NK-92 treated with Interleukin-12 subunit alpha and Interleukin-12 subunit beta, amount 100 ng/mL, for 24 hours (cell line): ENCODE measurements around the gene CD38.
"Not testable (repeated sequence)": the region's sequence is repeated elsewhere in the genome, so short reads cannot be mapped to it uniquely, and the experiment has no call there.

Source experiments
- DNase-seq: peaks from one replicate; lab custom pipeline; 2025; lab: John Stamatoyannopoulos, UW

CD38 gene

DNA sequence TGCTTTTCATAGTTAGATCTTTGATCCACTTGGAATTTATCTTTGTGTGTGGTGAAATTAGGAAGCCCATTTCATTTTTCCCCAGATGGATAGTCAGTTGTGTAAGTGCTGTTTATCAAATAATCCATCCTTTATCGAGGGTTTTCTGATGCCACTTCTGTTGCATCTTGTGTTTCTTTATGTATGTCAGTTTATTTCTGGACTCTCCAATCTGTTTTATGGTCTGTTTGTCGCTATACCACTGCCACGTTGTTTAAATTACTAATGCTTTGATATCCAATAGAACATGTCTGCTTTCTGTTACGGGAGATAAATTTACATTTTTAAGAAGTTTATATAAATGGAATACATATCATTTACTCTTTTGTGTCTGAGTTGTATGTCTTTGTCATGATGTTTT lies 21.0 kb downstream of the CD38 start:
- no peak for DNase-seq

DNA sequence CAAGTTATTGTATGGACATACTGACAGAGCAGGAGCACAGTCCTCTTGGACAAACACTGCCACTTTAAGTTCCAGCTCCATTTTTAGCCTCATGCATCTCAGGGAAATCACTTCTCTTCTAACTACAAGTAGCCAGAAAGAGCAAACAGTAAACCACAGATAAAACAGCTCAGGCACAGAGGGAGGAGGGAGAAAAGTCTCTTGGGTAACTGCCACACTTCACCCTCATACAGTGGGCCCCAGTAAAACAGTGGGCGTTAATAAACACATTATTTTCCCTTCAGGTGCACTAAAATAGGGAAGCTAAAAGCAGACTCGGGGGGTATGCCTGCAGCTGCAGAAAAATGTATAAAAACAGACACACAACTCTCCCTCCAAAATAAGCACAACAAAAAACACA lies 21.6 kb downstream of the CD38 start:
- DNase-seq = no peak

DNA sequence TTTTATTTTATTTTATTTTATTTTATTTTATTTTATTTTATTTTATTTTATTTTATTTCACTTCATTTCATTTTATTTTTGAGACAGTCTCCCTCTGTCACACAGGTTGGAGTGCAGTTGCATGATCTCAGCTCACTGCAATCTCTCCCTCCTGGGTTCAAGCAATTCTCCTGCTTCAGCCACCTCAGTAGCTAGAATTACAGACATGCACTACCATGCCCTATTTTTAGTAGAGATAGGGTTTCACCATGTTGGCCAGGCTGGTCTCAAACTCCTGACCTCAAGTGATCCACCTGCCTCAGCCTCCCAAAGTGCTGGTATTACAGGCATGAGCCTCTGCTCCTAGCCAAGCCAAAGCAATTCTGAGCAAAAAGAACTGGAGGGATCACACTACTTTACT lies 24.4 kb downstream of the CD38 start:
- DNase-seq = not testable (repeated sequence)

DNA sequence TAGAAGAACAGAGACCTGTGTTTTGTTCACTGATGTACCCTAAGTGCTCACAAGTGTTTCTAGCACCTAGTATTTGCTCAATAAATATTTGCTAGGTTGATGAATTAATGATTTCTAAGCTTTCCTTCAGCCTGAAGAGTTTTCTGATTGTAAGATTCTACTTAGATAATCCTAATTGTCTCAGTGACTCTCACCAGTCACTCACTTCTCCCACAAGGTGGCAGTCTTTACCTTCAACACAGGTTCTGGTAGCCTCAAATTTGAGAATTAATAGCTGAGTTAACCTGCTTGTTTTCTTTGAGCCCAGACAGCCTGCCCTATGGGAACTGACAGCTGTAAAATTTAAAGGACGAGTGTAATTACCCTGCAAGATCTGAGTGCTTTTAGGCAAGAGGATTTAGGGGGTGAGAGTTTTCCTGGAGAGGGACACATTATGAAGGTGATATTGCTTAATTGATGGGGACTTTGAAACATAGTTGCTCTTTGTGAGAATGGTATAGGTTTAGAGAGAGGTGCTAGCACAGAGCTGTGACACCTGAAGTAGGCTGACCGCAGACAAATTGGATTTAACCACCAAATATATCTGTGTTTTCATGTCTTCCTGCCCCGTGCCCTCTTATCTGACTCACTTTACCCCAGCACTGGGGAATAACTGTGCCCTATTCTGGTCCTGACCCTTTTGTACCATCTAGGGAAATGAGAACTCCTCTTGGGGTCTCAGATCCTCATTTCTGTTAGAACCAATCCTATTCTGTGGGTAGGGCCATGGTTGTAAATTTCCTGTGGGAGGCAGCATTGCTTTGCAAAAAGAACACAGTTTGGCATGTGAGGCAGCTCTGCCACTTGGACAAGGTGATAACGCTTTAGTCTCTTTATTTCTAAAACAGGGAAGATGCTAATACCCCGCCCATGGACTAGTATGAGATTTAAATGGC lies 27.7 kb downstream of the CD38 start:
- DNase-seq = no peak

DNA sequence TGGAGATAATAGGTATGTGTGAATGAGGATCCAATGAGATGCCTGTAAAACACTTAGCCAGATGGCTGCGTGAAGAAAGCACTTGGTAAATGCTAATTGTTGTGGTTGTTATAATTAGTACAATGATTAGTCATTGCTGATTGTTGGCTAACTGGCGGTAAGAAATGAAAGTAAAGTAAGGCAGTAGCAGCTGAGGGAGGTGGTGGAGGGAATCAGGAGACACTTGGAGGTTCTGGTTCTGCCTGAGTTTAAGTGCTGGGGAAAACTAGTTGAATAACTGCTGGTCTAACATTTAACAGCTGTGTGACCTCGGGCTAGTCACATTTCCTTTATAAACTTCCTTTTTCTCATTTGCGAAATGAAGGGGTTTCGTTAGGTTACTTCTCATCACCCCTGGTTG lies 30.9 kb downstream of the CD38 start:
- DNase-seq = peak; percentile 7

DNA sequence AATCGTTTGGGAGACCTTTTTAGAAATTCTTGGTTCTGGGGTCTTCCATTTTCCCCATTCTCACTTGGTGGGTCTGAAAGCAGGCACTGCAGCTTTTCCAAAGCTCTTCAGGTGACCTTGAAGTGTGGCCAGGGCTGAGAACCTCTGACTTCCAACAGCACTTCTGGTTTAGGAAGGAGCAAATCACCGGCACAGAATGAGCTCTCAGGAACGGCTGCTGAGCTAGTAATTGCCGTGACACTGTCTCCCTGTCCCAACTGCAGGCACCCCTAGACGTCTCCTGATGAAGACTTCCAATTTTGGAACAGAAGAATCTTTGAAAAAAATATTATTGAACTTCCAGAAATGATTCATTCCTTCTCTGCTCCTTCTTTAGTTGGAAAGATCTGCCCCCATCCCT lies 31.3 kb downstream of the CD38 start:
- DNase-seq = no peak

DNA sequence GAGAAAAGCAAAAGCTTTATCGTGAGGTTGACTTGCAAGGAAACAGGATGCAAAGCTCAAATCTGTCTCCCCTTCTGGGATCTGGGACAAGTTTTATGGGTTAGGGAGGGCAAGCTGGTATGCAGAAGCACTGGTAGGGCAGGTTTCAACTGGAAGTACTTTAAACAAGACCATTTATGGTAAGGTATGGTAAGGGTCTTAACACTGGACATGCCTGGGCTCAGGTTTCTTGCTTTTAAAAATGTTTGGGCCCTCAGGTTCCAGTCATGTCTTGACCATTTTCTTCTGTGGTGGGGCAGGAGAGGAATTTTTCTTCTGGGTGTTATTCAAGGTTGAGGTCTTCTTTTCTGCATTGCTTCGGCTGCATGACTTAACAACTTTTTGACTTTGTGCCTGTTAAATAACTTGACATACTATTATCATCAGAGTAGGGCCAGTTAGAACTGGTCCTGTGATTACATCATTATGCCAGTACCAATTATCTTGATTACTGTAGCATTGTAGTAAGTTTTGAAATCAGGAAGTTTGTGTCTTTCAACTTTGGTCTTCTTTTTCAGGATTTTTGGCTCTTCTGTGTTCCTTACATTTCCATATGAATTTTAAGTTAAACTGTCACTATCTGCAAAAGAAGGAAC lies 33.7 kb downstream of the CD38 start:
- DNase-seq = no peak

DNA sequence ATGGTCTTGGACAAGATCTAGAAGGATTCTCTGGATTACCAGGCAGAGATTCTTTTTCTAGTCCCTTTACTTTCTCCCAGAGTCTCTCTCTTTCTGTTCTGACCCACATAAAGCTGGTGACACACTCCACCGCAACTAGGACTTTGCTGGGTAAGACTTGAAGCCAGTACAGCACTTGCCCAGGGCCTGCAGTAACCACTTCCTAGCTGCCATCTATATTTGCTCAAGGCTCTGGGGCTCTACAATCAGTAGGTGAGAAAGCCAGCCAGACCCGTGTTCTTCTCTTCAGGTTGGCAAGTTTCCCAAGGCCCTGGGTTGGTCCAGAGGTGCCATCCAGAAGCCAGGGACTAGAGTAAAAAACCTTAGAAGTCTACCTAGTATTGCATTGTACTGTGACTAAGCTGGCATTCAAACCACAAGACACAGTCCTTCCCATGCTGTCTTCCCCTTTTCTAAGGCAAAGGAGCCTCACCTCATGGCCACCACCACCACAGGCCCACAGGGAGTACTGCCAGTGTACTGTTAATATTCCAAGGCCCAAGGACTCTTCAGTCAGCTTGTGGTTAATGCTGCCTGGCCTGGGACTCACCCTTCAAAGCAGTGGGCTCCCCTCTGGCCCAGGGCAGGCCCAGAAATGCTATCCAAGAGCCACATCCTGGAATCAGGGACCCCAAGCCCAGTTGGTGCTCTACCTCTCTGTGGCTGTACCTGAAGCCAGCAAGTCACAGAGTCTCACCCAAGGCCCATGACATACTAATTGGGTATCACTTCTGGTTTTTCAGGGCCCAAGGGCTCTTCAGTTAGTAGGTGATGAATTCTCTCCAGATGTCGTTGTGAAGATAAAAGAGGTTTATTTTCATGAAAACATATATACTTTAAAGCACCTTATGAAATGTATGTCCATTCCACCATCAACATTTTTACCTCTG lies 54.7 kb downstream of the CD38 start:
- DNase-seq = no peak

DNA sequence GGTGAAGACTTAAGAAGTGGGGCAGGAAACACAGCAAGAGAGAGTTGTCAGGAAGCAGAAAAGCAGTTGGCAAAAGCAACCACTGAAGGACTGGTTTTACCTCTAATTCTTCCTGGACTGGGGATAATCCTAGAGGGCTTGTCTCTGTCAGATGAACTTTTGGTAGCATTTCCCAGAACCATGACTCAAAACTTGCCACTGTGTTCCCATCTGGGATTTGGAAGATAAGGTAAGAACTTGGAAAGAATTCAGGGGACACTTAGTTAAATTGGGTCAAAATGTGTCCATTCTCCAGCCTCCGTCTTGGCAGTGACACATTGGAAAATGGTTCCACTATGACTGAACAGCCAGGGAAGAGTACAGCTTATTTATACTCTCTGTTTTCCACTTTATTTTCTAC lies 55.7 kb downstream of the CD38 start:
- DNase-seq = no peak

DNA sequence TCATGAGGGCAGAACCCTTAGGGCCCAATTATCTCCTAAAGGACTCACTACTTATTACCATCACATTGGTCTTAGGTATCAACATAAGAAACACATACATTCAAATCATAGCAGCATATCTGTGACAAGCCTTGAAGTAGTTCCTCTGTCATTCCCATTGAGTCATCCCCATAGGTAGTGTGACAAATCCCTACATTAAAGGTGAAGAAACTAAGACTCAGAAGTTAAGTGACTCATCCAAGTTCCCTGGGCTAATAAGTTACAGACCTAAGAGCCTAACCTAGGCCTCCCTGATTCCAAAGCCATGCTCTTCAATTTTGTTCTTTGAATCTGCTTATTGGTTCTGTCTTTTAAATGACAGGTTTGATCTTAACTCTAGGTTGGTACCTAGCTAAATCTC lies 58.2 kb downstream of the CD38 start:
- no peak for DNase-seq

DNA sequence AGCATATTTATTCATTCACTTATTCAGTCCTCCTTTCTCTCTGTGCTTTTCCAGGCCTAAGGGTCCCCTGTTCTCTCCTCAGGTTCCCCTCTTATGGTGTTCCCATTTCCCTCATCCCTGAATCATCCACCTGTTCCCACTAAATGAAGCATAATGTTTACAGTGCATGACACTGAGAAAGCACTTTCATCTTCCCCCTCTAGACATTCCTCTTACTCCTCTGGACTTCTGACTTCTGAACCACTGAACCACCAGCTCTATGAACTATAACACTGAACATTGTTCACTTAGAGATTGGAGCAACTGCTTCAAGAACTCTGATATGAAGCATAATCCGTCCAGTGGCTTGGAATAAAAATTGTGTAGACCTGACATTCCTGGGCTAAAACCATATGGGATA lies 59.5 kb downstream of the CD38 start:
- no peak for DNase-seq

DNA sequence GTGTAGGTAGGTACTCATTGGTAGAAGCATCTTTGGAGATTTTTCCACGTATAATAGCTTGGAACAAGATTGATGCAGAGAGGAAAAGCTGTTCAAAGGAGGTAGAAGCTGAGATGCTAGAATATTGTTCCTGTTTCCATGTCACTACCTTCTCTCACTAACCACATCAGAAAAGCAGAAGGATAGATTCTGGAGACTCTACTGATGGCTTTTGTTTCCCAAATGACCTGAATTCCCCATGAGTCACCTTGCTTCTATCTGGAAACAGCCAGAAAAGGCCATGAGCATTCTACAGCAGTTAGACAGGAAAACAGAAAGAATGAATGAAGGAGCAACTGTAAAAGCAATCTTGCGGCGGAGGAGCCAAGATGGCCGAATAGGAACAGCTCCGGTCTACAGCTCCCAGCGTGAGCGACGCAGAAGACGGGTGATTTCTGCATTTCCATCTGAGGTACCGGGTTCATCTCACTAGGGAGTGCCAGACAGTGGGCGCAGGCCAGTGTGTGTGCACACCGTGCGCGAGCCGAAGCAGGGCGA lies 63.1 kb downstream of the CD38 start:
- not testable (repeated sequence) for DNase-seq

DNA sequence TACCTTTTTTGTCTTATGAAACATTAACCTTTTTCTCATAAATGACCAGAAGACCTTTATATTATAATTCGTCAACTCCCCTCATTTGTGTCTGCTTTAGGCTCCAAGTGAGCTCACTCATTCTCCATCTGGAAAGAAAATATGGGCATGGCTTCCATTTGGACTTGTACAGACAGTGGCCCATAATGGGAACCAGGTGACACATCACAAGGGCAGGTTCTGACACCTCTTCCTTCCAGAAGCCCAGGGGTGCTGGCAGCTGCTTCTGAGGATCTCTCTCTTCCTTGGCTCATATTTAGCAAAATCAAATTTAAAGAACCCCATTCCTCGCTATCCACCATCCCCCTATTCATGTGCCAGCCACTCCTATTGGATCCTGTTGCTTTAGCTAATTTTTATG lies 69.6 kb downstream of the CD38 start:
- no peak for DNase-seq

DNA sequence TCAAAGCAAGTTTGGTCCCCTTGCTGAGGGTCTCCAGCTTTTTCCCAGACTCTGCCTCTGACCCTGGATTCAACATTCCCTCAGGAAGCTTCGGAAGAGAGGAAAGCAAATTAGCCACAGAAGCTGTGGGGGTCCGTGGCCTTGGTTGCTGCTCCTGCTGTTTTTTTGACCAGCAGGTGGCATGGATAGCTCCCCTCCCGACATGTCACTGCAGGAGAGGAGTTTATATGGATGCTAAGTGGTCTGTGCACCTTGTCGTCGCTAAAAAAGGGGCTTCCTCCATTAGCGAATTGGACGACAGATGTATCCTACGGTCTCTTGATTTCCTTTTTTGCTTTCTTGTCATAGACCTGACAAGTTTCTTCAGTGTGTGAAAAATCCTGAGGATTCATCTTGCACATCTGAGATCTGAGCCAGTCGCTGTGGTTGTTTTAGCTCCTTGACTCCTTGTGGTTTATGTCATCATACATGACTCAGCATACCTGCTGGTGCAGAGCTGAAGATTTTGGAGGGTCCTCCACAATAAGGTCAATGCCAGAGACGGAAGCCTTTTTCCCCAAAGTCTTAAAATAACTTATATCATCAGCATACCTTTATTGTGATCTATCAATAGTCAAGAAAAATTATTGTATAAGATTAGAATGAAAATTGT lies 70.2 kb downstream of the CD38 start:
- DNase-seq = no peak

DNA sequence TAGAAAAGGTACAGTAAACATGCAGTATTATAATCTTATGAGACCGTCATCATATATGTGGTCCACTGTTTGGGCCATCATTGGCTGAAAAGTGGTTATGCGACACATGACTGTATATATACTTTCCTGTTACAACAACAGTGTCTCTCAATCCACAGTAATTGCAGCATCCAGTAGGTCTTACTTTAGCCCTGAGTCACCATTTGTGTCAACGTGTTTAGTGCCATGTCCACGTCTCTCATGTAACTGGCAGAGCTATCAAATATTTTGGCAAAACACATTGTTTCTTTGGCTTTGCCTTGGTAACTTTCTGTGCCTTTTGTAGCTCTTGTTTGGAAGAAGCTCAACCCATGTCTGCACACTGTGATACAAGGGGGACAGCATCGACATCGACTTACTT lies 73.8 kb downstream of the CD38 start:
- DNase-seq = no peak

DNA sequence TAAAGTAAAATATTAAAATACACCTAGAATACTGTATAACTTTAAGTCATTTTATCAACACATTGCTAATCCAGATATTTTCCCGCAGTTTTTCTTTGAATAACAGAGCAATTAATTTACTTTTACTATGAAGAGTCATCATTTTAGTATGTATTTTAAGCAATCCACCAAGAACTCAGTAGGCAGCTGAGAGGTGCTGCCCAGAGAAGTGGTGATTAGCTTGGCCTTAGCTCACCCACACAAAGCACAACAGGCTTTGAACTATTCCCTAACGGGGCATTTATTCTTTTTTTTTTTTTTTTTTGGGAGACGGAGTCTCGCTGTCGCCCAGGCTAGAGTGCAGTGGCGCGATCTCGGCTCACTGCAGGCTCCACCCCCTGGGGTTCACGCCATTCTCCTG lies 74.4 kb downstream of the CD38 start:
- DNase-seq = no peak

DNA sequence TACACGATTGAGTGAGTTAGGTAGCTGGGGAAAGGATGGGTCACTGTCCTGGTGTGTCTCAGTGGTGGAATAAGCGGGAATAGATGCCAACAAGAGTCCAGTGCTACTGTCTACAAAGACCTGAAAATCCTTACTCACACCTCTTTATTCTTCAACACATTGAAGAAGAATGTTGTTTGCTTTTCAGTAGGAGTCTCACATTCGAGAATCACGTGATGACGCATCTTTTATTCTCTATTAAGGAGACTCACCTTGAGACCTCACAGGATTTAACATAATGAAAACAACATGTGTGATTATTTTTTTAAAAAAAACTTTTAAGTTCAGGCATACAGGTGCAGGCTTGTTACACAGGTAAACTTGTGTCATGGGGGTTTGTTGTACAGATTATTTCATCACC lies 75.2 kb downstream of the CD38 start:
- no peak for DNase-seq

DNA sequence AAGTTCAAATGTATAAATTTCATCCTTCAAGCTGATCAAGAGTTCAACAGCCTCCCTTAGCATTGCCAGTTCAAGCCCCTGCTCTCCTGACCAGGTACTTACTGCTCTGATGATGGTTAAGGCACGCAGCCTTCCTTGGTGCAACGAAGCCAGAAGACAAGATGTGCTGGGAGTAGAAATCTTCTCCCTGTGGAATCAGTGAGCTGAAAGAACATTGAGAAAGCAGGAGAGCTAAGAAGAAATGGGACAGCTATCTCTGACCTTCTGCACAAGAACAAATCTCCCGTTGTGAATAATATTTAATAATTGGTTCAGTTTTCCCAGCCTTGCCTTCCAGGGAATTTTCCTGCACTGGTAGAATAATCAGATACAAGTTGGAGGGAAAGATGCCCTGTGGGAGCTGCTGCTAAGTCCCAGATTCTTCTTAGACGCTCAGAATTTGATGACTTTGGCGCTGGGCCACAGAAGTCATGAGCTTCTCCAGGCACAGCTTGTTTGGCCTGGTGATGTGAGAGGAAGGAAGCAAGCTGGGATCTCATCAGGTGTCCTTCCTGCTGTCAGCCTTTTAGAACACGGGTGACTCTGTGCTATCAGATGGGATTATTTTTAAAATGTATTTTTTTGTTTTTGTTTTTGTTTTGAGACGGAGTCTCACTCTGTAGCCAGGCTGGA lies 77.8 kb downstream of the CD38 start:
- no peak for DNase-seq

DNA sequence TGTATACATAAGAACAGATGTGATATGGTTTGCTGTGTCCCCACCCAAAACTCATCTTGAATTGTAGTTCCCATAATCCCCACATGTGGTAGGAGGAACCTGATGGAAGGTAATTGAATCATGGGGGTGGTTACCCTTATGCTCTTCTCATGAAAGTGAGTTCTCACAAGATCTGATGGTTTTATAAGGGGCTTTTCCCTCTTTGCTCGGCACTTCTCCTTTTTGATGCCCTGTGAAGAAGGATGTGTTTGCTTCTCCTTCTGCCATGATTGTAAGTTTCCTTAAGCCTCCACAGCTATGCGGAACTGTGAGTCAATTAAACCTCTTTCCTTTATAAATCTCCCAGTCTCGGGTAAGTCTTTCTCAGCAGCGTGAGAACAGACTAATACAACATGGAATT lies 83.1 kb downstream of the CD38 start:
- DNase-seq = not testable (repeated sequence)

DNA sequence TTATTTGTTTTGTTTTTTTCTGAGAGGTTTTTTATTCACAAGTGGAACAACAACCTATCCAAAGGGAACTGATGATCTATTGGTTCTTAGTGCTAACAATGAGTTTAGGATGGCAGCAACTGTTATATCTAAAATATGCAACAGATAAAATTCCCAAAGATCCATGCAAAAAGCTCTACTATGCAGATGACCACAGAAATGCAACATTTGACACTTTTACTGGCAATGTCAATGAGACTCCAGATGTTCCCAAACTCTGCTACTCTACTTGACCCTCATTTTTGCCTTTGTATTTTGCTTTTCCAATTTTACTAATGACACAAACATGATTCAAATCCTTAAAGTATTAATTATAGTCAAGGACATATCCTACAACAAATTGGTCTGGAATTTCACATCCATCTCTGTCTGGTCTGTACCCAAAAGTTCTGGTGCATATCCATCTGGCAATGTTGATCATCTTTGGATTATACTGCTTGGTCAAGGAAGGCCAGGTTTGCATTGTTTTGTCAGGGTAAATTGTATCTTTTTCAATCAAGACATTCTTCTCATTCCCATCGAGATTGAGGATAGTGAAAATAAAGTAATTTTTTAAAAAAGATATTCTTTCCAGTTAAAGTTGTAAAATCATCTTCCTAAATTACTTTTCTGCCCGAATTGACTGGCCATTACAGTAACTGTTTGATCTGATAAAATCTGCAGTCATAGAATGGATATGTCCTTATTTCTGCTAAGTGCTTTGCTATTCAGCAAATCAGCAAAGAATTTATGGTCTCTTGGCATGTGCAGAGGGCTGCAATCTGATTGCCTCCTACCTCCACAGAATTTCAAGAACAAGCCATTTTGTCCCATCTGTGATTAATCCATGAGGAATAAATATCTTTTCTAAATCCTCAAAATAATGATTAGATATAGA lies 86.8 kb downstream of the CD38 start:
- no peak for DNase-seq
